WTC11 (cell line): ENCODE measurements around the gene OR8K1. TPM values are rescaled to one million over a fixed set of nuclear protein-coding genes. Genes with fewer than 3 reads are reported as not detected.

ENCODE experiments used
- ATAC-seq: fragments of 200-7000 bp; cut with Tn5 transposase; 2 replicates; pipeline ENCODE4 v1.10.0; 2021; ENCODE audit warnings: mild to moderate bottlenecking, moderate library complexity
- CTCF ChIA-PET: fragments of 300-600 bp; sonication (Branson Sonifier 250); formaldehyde crosslinking; loops from one replicate; lab custom pipeline; 2021; ENCODE audit warnings: antibody characterized with exemption; lab: Charles Lee
- POLR2A ChIA-PET: fragments of 350-600 bp; sonication (Branson Sonifier 250); formaldehyde crosslinking; loops from one replicate; lab custom pipeline; 2021; ENCODE audit warnings: antibody characterized with exemption; lab: Charles Lee
- DNase-seq: peaks from one replicate; pipeline ENCODE4 v3.0.0; 2021; ENCODE audit warnings: low spot score
- H3K27ac Mint-ChIP-seq: 2 replicates; pipeline ENCODE4 v1.8.0; 2021; ENCODE audit warnings: mixed read lengths
- H3K27me3 Mint-ChIP-seq: 2 replicates; pipeline ENCODE4 v1.8.0; 2021; ENCODE audit warnings: low read depth, mild to moderate bottlenecking, moderate library complexity, mixed read lengths
- H3K36me3 Mint-ChIP-seq: 2 replicates; pipeline ENCODE4 v1.8.0; 2021; ENCODE audit warnings: mixed read lengths
- H3K4me1 Mint-ChIP-seq: 2 replicates; pipeline ENCODE4 v1.8.0; 2022; ENCODE audit warnings: mixed read lengths
- H3K4me3 Mint-ChIP-seq: 2 replicates; pipeline ENCODE4 v1.8.0; 2021; ENCODE audit warnings: mild to moderate bottlenecking, moderate library complexity, mixed read lengths
- H3K9me3 Mint-ChIP-seq: 2 replicates; pipeline ENCODE4 v1.8.0; 2021; ENCODE audit warnings: mixed read lengths
- AFF4 ChIP-seq: sonication (generic); formaldehyde crosslinking; IDR thresholded peaks from 2 replicates; pipeline ENCODE4 v1.8.1; 2023; ENCODE audit warnings: mild to moderate bottlenecking, missing genetic modification reagents, borderline replicate concordance
- ATF1 ChIP-seq: sonication (generic); formaldehyde crosslinking; IDR thresholded peaks from 2 replicates; pipeline ENCODE4 v1.8.1; 2023; ENCODE audit warnings: mild to moderate bottlenecking, moderate library complexity, missing genetic modification reagents
- CBFB ChIP-seq: sonication (generic); formaldehyde crosslinking; IDR thresholded peaks from 2 replicates; pipeline ENCODE4 v1.8.1; 2022; ENCODE audit warnings: mild to moderate bottlenecking, low read depth, missing genetic modification reagents
- CREM ChIP-seq: sonication (generic); formaldehyde crosslinking; IDR thresholded peaks from 2 replicates; pipeline ENCODE4 v1.8.1; 2022; ENCODE audit warnings: mild to moderate bottlenecking, missing genetic modification reagents, moderate library complexity
- CTCF ChIP-seq: fragments of 200-600 bp; IDR thresholded peaks from 2 replicates; pipeline ENCODE4 v1.8.0; 2022; ENCODE audit warnings: antibody characterized with exemption
- ESRRA ChIP-seq: sonication (generic); formaldehyde crosslinking; IDR thresholded peaks from 2 replicates; pipeline ENCODE4 v1.8.1; 2022; ENCODE audit warnings: mild to moderate bottlenecking, missing genetic modification reagents, borderline replicate concordance
- FOXK1 ChIP-seq: sonication (generic); formaldehyde crosslinking; IDR thresholded peaks from 2 replicates; pipeline ENCODE4 v1.8.0; 2022; ENCODE audit warnings: mild to moderate bottlenecking, moderate library complexity, missing genetic modification reagents
- GABPB1 ChIP-seq: sonication (generic); formaldehyde crosslinking; IDR thresholded peaks from 2 replicates; pipeline ENCODE4 v1.8.1; 2023; ENCODE audit warnings: mild to moderate bottlenecking, missing genetic modification reagents
- GRHL2 ChIP-seq: fragments of 250-450 bp; sonication (Bioruptor Pico); IDR thresholded peaks from 2 replicates; pipeline ENCODE4 v1.8.0; 2022; ENCODE audit warnings: mild to moderate bottlenecking, moderate library complexity; ENCODE audit not compliant: insufficient replicate concordance, severe bottlenecking
- GTF2I ChIP-seq: fragments of 250-450 bp; sonication (Bioruptor Pico); conservative IDR thresholded peaks from 2 replicates; pipeline ENCODE4 v1.4.0; 2021; ENCODE audit warnings: mild to moderate bottlenecking
- HMGA2 ChIP-seq: fragments of 250-450 bp; sonication (Bioruptor Pico); IDR thresholded peaks from 2 replicates; pipeline ENCODE4 v1.4.0; 2021; ENCODE audit warnings: mild to moderate bottlenecking, moderate library complexity
- MAX ChIP-seq: sonication (generic); formaldehyde crosslinking; IDR thresholded peaks from 2 replicates; pipeline ENCODE4 v1.8.0; 2022; ENCODE audit warnings: mild to moderate bottlenecking, missing genetic modification reagents
- NR1H2 ChIP-seq: sonication (generic); formaldehyde crosslinking; IDR thresholded peaks from 2 replicates; pipeline ENCODE4 v1.9.0; 2021; ENCODE audit warnings: mild to moderate bottlenecking, moderate library complexity, missing genetic modification reagents
- NR3C1 ChIP-seq: sonication (generic); formaldehyde crosslinking; conservative IDR thresholded peaks from 2 replicates; pipeline ENCODE4 v1.8.1; 2023; ENCODE audit warnings: low read depth, mild to moderate bottlenecking, missing genetic modification reagents
- OVOL2 ChIP-seq: fragments of 250-450 bp; sonication (Bioruptor Pico); IDR thresholded peaks from 2 replicates; pipeline ENCODE4 v1.9.0; 2021; ENCODE audit warnings: mild to moderate bottlenecking, borderline replicate concordance
- PRDM15 ChIP-seq: sonication (generic); formaldehyde crosslinking; IDR thresholded peaks from 2 replicates; pipeline ENCODE4 v1.8.0; 2022; ENCODE audit warnings: missing genetic modification reagents
- SMAD4 ChIP-seq: sonication (generic); formaldehyde crosslinking; IDR thresholded peaks from 2 replicates; pipeline ENCODE4 v1.8.0; 2022; ENCODE audit warnings: mild to moderate bottlenecking, missing genetic modification reagents
- TCF7 ChIP-seq: sonication (generic); formaldehyde crosslinking; IDR thresholded peaks from 2 replicates; pipeline ENCODE4 v1.8.0; 2022; ENCODE audit warnings: mild to moderate bottlenecking, low read depth, missing genetic modification reagents, moderate library complexity
- TP53 ChIP-seq: sonication (generic); formaldehyde crosslinking; IDR thresholded peaks from 2 replicates; pipeline ENCODE4 v1.8.1; 2023; ENCODE audit warnings: mild to moderate bottlenecking, missing genetic modification reagents
- ZBTB21 ChIP-seq: sonication (generic); formaldehyde crosslinking; IDR thresholded peaks from 2 replicates; pipeline ENCODE4 v1.8.1; 2023; ENCODE audit warnings: mild to moderate bottlenecking, missing genetic modification reagents, borderline replicate concordance
- ZBTB43 ChIP-seq: sonication (generic); formaldehyde crosslinking; IDR thresholded peaks from 2 replicates; pipeline ENCODE4 v1.8.1; 2023; ENCODE audit warnings: mild to moderate bottlenecking, missing genetic modification reagents
- ZMAT4 ChIP-seq: fragments of 250-450 bp; sonication (Bioruptor Pico); IDR thresholded peaks from 2 replicates; pipeline ENCODE4 v1.9.0; 2021; ENCODE audit warnings: mild to moderate bottlenecking
- ZNF121 ChIP-seq: sonication (generic); formaldehyde crosslinking; IDR thresholded peaks from 2 replicates; pipeline ENCODE4 v1.8.0; 2023; ENCODE audit warnings: missing genetic modification reagents
- ZNF396 ChIP-seq: fragments of 250-450 bp; sonication (Bioruptor Pico); IDR thresholded peaks from 2 replicates; pipeline ENCODE4 v1.8.0; 2021; ENCODE audit warnings: mild to moderate bottlenecking, moderate library complexity, borderline replicate concordance
- total RNA-seq: library from RNA; stranded (reverse); gene quantifications from 3 replicates; pipeline ENCODE4 v1.2.3, GENCODE V29; 2021

OR8K1 gene
- total RNA-seq, 1 experiment from 2014 or later: not detected

GRCh38 chr11:56314844-56315243 is 31.0 kb upstream of the OR8K1 start, which contains the start of gene OR8K3:
Gene OR8K3 (plus strand): TSS chr11:56315144. CDS start chr11:56318307, 3,163 bp downstream.
- Mint-ChIP-seq H3K4me1 (no peaks in the 10 kb centered on the region), H3K27me3 (no peaks in the 10 kb centered on the region), H3K27ac (no peak within 1 kb of the TSS), H3K9me3 (peaks cover 7% of the 10 kb centered on the region; the same call in 1 of the 2 replicates), H3K36me3 (no peaks in the 10 kb centered on the region), H3K4me3 (no peak within 1 kb of the TSS)
- DNase-seq (no peak), ATAC-seq (no peak)
- TF ChIP-seq GABPB1 (CRISPR knock-in tag) (no peak), ZBTB21 (no peak), NR3C1 (no peak), ZNF121 (CRISPR knock-in tag) (no peak), SMAD4 (no peak), FOXK1 (CRISPR knock-in tag) (no peak), CREM (CRISPR knock-in tag) (no peak), AFF4 (CRISPR knock-in tag) (no peak), ATF1 (CRISPR knock-in tag) (no peak), TCF7 (CRISPR knock-in tag) (no peak), CBFB (CRISPR knock-in tag) (no peak), MAX (CRISPR knock-in tag) (no peak), ESRRA (CRISPR knock-in tag) (no peak), ZNF396 (no peak)
- ChIA-PET CTCF (no interaction called here), POLR2A (no interaction called here)

GRCh38 chr11:56331861-56332491 is 13.9 kb upstream of the OR8K1 start:
- no peak for ATAC-seq
- peak; percentile 11 for DNase-seq
- ChIA-PET CTCF (no interaction called here), POLR2A (no interaction called here)
- Mint-ChIP-seq H3K4me1 (peaks cover 12% of the 10 kb centered on the region), H3K27me3 (no peaks in the 10 kb centered on the region; the same call in 1 of the 2 replicates), H3K4me3 (no peak overlapping the region), H3K9me3 (peaks cover 16% of the 10 kb centered on the region), H3K27ac (no peak overlapping the region), H3K36me3 (peaks cover under 1% of the 10 kb centered on the region; the same call in 1 of the 2 replicates)
- no peak for TF ChIP-seq OVOL2
- no peak for TF ChIP-seq TP53 (CRISPR knock-in tag)
- no peak for TF ChIP-seq GRHL2 (CRISPR knock-in tag)
- TF ChIP-seq CTCF: no peak
- TF ChIP-seq NR1H2: no peak
- no peak for TF ChIP-seq ZBTB43 (CRISPR knock-in tag)
- TF ChIP-seq MAX (CRISPR knock-in tag): no peak
- TF ChIP-seq GTF2I (CRISPR knock-in tag): no peak
- TF ChIP-seq ZMAT4 (CRISPR knock-in tag): no peak
- TF ChIP-seq ATF1 (CRISPR knock-in tag): no peak
- TF ChIP-seq PRDM15 (CRISPR knock-in tag): no peak
- TF ChIP-seq NR3C1: no peak
- no peak for TF ChIP-seq ESRRA (CRISPR knock-in tag)
- TF ChIP-seq HMGA2 (CRISPR knock-in tag): no peak
- no peak for TF ChIP-seq ZNF396
